ENCODE results near the gene CLSTN2. TPM values are rescaled to one million over a fixed set of nuclear protein-coding genes. Genes with fewer than 3 reads are reported as not detected.

Gene CLSTN2
- total RNA-seq, 1 experiment from 2014 or later, result not detected

- DNase-seq (ENCODE audit: extremely low read depth, low read depth), result no peak
These were observed 241.5 kb downstream of the CLSTN2 start for GRCh38 chr3:140176526-140176925.

DNA sequence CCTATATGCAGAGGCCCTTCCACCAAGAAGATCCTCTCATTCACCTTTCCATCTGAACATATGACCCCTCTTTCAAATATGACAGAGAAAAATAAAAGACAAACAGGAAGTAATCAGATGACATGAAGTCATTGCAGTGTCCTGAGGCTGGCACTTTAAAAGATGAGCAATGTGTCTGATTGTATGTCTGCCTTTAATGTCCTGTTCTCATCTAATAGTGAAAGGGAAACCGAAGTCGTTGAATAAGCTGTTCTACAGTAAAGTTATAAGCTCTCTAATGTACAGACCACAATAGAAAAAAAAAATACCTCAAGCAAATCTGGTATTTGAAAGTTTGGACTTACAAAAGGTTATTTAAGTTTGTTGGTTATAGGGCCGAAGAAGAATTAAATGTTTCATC lies 243.0 kb downstream of the CLSTN2 start:
- DNase-seq (ENCODE audit: extremely low read depth, low read depth), result no peak

DNA sequence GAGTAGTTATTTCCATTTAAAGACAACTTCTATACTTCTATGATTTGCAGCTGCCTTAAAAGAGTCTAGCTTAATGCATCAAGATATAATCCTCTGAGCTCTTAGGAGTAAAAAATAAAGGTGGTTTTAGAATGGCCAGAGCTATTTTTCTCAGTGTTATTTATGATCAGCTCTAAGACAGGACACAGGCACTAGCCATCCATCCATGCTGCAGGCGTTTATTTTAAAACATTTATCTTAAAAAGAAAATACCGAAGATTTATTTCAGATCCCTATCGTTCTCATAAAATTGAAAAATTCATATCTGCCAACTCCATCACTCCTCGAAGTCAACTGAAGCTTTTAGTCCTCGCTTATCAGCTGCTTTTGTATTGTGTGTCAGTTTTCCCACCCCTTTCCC lies 243.5 kb downstream of the CLSTN2 start:
- DNase-seq (ENCODE audit: extremely low read depth, low read depth), result no peak

- DNase-seq (ENCODE audit: extremely low read depth, low read depth), result no peak
These were observed 245.6 kb downstream of the CLSTN2 start for GRCh38 chr3:140180603-140181002.

DNA sequence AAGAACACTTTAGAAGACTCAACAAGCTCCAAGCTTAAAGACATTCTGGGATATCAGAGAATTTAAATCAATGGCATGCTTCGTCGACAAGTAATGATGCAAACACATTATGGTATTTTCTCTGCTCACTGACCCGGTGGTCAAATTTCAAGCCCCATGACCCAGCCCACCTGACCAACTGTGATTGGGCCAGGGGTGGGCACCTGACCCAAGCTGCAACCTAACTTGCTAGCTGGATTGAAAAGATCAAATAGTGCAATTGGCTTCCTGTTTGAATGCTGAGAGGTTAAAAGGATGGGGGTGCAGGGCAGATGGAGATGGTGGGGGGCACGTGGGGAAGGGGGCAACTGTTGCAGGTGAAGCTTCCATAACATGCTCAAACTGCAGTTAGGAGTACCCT lies 250.4 kb downstream of the CLSTN2 start:
- DNase-seq (ENCODE audit: extremely low read depth, low read depth), result no peak

GRCh38 chr3:140186421-140186920 lies 251.5 kb downstream of the CLSTN2 start:
- no peak for DNase-seq (ENCODE audit: extremely low read depth, low read depth)

DNA sequence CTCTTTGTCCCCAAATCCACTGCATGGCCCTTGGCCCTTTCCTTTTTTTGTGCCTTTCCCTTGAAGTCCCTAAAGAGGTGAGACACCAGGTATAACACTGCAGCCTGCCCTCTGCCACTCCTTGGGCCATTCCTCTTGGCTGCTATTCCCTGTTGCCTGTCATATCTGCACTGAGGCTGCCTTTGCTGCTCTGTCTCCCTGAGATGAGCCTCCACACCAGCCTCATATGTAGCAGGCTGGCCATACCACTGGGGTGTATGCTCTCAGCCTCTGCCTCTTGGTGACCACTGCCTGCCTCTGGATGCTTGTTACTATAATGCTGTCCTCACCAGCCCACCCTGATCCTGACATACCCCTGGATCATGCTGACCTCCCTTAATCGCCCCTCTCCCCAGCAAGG lies 252.0 kb downstream of the CLSTN2 start:
- no peak for DNase-seq (ENCODE audit: extremely low read depth, low read depth)

DNA sequence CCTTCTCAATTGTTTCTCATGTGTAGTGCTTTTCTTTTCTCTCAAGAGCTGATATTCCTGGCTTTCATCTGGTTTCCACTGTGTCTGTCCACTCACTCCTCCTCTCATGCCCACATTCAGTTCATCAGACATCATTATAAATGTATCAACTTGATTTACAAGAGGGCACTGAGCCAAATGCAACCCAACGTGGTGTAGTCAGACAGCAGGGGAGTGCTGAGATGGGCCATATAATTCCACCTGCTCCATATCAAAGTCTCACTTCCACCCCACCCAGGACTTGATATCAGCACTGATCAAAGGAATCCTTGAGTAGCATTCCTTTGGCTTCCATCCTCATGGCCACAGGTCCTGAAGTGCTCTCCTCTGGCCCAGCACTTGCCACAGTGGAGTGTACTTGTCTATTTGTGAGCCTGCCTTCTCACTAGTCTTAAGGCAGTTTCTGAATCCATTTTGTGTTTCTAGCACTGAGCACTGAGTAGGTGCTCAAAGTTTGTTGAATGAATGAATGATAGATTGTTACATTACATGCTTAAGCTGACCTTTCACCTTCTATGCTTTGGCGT lies 252.8 kb downstream of the CLSTN2 start:
- DNase-seq (ENCODE audit: extremely low read depth, low read depth), result no peak

GRCh38 chr3:140188285-140188684 lies 253.3 kb downstream of the CLSTN2 start:
- DNase-seq (ENCODE audit: extremely low read depth, low read depth), result no peak

- DNase-seq (ENCODE audit: extremely low read depth, low read depth), result no peak
These were observed 254.3 kb downstream of the CLSTN2 start for GRCh38 chr3:140189267-140189666.

- no peak for DNase-seq (ENCODE audit: extremely low read depth, low read depth)
These were observed 255.0 kb downstream of the CLSTN2 start for GRCh38 chr3:140189976-140190375.

DNA sequence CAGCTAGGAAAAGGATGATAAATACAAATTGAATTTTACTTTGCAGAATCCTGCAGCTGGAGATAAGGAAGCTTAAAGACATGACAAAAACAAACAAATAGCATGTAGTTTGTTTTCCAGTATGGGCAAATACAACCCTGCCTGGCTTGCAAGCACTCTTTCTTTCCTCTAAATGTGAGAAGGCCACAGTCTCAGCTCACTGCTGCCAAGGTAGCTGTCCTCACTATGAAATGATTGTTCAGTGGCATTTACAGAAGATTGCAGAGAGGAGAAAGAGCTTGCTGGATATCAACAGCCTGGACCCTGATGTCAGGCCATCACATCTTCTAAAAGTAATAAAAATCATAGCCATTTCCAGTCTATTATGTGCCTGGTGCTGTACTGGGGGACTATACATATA lies 262.0 kb downstream of the CLSTN2 start:
- no peak for DNase-seq (ENCODE audit: extremely low read depth, low read depth)

GRCh38 chr3:140198242-140198641 lies 263.3 kb downstream of the CLSTN2 start:
- no peak for DNase-seq (ENCODE audit: extremely low read depth, low read depth)

DNA sequence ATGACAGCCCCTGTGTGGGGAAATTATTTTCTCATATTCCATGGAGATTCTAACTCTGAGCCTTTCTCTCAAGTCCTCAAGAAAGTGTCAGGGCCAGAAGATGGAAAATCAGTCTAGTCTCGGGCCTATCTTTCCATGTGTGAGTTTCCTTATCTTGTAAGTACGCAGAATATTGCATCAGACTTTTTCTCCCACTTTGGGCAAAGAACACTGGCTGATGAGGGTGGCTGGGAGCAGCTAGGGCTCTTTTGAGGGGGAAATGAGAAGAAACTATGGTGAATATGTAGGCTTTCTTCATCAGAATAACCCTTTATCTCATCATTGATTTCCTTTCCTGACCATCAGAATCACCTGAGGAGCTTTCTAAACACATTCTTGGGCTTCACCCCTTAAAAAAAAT lies 264.0 kb downstream of the CLSTN2 start:
- no peak for DNase-seq (ENCODE audit: extremely low read depth, low read depth)

DNA sequence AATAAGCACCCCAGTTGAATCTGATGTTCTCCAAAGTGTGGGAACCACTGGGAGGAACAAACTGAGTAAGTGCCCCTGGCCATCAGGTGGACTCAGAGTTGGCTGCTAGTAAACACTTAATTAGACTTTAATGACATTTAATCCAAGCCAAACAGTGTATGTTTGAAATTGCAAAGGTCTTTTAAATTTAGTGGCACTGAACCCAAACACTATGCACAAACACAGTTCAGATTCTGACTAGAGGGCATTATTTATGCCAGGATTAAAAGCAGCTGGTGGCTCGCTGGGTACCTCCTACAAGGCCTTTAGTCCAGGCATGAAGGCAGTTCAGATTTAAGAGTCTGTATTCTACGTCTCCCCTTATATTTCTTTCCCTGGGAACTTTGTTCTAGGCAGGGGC lies 264.8 kb downstream of the CLSTN2 start:
- DNase-seq (ENCODE audit: extremely low read depth, low read depth), result no peak

DNA sequence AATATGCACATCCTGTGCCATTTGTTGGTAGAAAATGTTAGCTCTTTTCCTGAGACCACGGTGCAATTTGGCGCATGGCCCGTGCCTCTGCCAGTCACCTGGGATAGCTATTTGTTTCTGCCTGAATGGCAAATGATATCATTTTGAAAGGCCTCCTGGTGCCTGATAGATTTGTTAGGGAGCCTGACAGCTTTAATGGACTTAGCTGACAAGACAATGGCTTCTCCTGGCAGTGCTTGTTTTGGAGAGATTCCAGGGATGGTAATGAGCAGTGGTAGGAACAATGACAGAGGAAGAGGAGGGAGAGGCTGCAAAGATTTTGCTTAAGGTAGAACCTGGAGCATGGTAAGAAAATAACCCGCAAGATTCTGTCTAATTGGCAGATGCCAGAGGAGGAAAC lies 268.5 kb downstream of the CLSTN2 start:
- DNase-seq (ENCODE audit: extremely low read depth, low read depth), result no peak

GRCh38 chr3:140204271-140204984 lies 269.4 kb downstream of the CLSTN2 start:
- no peak for DNase-seq (ENCODE audit: extremely low read depth, low read depth)

DNA sequence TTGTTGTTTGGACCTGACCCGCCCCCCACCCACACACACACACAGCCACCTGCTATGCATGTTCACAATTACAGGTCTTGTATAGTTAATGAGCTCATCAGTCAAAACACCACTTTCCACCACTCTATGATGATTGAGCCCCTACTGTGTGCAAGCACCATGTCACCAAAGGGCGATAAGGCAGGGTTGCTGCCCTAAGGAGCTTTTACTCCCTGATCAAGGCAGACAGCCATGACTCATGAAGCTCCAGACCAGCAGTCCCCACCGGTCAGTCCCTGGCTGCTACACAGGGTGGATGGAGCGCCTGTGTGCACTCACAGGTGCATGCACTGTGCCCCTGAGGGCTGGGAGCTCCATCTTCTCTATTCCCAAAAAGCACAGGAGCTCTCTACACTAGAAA lies 270.6 kb downstream of the CLSTN2 start:
- DNase-seq (ENCODE audit: extremely low read depth, low read depth), result no peak

- no peak for DNase-seq (ENCODE audit: extremely low read depth, low read depth)
These were observed 271.4 kb downstream of the CLSTN2 start for GRCh38 chr3:140206196-140207040.

GRCh38 chr3:140207541-140207940 lies 272.6 kb downstream of the CLSTN2 start:
- no peak for DNase-seq (ENCODE audit: extremely low read depth, low read depth)

- no peak for DNase-seq (ENCODE audit: extremely low read depth, low read depth)
These were observed 281.3 kb downstream of the CLSTN2 start for GRCh38 chr3:140216249-140216648.

GRCh38 chr3:140219291-140219690 lies 284.3 kb downstream of the CLSTN2 start:
- no peak for DNase-seq (ENCODE audit: extremely low read depth, low read depth)

Data from NCI-H460 (cell line).